Measurements from ENCODE around the gene ALDH1A1.

Gene ALDH1A1

DNA sequence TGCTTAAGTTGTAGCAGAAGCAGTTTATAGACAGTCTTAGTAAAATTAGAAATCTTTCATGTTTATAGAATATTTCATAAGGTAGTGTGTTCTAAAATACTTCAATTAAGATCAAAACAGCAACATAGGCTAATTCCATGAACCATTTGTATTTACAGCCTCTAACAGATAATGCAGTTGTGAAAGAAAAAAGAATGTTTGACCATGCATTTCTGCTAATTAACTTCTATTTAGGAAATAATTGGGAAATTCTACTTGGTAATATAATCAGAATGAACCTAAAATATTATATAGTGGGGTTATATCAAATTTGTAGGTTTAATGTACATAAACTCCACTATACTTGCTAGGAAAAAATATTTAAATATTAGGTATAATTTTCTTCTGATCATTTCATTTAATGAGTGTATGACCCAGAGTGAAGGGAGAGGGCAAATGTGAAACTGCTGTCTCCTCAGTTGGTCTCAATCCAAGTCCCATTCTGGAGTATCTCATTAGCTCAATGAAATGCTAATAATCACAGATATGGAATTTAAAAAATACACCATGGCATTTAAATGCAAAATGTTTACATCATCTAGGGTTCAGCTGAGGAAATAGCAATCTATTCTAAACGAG lies 34.9 kb downstream of the ALDH1A1 start:
- no peak for TF ChIP-seq CTCF (IDR thresholded peaks at IDR 0.05; ENCODE audit: control extremely low read depth, extremely low read depth, low read depth, missing control alignments)
- no peak for DNase-seq (ENCODE audit: extremely low spot score)
- CTCF ChIA-PET = interaction anchor here (1.4 kb wide), 1 partner anchor 47 kb away, joined by 3 read pairs; no protein-coding TSS in a partner anchor
- POLR2A ChIA-PET = no interaction called here

GRCh38 chr9:72915659-72916058 lies 37.2 kb downstream of the ALDH1A1 start:
- no peak for TF ChIP-seq CTCF (IDR thresholded peaks at IDR 0.05; ENCODE audit: control extremely low read depth, extremely low read depth, low read depth, missing control alignments)
- ChIA-PET POLR2A (no interaction called here), CTCF (no interaction called here)
- no peak for DNase-seq (ENCODE audit: extremely low spot score)

DNA sequence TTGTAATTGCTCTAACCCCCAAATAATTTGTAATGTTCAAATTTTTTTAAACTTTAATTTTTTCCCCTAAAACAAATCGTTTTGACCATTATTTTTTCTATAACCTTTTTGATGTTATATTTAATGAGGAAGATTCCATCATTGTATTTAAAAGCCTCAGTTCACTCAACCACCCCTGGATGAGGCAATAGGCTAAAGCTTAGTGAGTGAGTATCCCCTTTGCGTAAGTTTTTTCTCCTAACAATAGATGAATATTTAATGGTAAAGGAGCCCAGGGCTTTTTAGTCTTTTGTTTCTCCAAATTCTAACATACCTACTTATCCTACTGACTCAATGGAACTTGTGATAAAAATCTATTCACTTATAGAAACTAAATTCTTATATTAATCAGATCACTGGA lies 38.1 kb downstream of the ALDH1A1 start:
- POLR2A ChIA-PET = no interaction called here
- CTCF ChIA-PET = no interaction called here

GRCh38 chr9:72913382-72914009 lies 39.4 kb downstream of the ALDH1A1 start:
- TF ChIP-seq CTCF (IDR thresholded peaks at IDR 0.05; ENCODE audit: control extremely low read depth, extremely low read depth, low read depth, missing control alignments) = no peak
- ChIA-PET CTCF (interaction anchor here (1.4 kb wide), 1 partner anchor 16 kb away, joined by 6 read pairs; no protein-coding TSS in a partner anchor), POLR2A (no interaction called here)
- no peak for DNase-seq (ENCODE audit: extremely low spot score)

More for the DNA sequence above, 38.1 kb downstream of the ALDH1A1 start:
- TF ChIP-seq CTCF (IDR thresholded peaks at IDR 0.05; ENCODE audit: control extremely low read depth, extremely low read depth, low read depth, missing control alignments) = no peak
- no peak for DNase-seq (ENCODE audit: extremely low spot score)

DNA sequence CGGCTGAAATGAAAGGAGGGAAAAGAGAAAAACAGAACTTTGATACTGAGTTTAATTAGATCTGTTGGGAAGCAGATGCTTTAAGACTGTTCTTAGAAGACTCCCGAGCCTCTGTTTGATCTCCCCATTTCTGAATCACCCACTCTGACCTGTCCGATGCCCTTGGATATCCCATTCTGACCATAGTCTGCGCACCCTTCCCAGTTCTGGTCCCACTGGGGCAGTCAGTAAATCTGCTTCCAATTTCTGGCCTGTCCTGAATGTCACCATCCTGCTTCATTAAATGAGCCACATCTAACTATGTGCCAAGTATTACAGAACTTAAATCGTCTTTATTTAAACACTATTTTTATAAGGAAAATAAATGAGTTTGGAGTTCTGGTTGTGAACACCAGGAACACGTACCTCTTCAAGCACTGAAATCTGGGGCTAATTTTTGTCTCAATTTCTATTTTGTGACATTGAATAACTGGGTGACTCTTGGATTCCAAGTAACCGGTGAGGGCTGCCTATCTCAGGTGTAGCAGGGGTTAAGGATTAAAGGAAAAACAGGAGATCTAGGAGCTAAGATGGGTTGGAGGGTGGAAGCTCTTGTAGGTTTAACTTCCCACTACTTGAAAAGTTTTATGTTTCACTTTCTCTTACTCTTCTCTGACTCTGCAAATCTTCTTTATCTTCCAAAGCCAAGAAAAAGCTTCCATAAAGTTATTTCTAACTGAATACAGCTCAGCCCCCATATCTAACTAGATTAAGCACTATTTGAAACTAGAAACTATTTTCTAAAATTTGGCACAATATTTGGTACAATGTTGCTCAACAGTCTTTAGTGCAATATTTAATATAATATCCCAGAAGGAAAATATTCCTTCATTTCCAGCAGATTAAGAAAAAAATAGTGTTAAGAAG lies 40.1 kb downstream of the ALDH1A1 start:
- ChIA-PET POLR2A (no interaction called here), CTCF (interaction anchor here (1.4 kb wide), 1 partner anchor 17 kb away, joined by 6 read pairs; no protein-coding TSS in a partner anchor)
- no peak for TF ChIP-seq CTCF (IDR thresholded peaks at IDR 0.05; ENCODE audit: control extremely low read depth, extremely low read depth, low read depth, missing control alignments)
- no peak for DNase-seq (ENCODE audit: extremely low spot score)

DNA sequence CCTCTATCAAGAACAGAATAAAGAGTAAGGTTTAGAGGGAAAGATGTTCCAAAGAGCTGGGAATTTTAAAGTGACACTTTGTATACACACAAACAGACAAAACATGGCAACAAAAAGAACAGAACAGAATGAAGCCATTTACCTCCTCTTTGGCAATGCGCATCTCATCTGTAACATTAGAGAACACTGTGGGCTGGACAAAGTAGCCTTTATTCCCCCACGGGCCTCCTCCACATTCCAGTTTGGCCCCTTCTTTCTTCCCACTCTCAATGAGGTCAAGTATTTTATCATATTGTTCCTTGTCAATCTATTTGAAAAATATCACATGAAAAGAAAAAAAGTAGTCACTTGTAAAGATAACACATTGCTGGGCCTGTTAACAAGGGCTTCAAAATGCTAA lies 41.0 kb downstream of the ALDH1A1 start:
- no peak for TF ChIP-seq CTCF (IDR thresholded peaks at IDR 0.05; ENCODE audit: control extremely low read depth, extremely low read depth, low read depth, missing control alignments)
- no peak for DNase-seq (ENCODE audit: extremely low spot score)
- CTCF ChIA-PET = no interaction called here
- POLR2A ChIA-PET = no interaction called here

All from GM10248 (cell line).